ENCODE measurements around the gene ABCC1.

GRCh38 chr16:16057102-16057501 lies 107.7 kb downstream of the ABCC1 start:
- TF ChIP-seq KLF1 (tag by site-specific recombination; IDR thresholded peaks at IDR 0.05) (no peak), ZSCAN5A (tag by site-specific recombination; IDR thresholded peaks at IDR 0.05) (no peak), PATZ1 (tag by site-specific recombination; IDR thresholded peaks at IDR 0.05) (no peak), TCF7L2 (IDR thresholded peaks at IDR 0.05; ENCODE audit: borderline replicate concordance, low read depth, low read length) (no peak), ZNF138 (tag by site-specific recombination; IDR thresholded peaks at IDR 0.05; ENCODE audit: borderline replicate concordance) (no peak), SETDB1 (IDR thresholded peaks at IDR 0.05; ENCODE audit: insufficient read length, low read length) (no peak), ZNF266 (tag by site-specific recombination; IDR thresholded peaks at IDR 0.05; ENCODE audit: low read depth) (no peak), CTCF (tag by site-specific recombination; IDR thresholded peaks at IDR 0.05) (no peak)
